ENCODE results near the gene SLC38A6. TPM values are rescaled to one million over a fixed set of nuclear protein-coding genes. Genes with fewer than 3 reads are reported as not detected.
A peak's percentile ranks its signal among the peaks of the same experiment; 100 is the strongest.
"Not testable (repeated sequence)": the region's sequence is repeated elsewhere in the genome, so short reads cannot be mapped to it uniquely, and the experiment has no call there.

SLC38A6 gene
- total and polyA plus RNA-seq, 7 donors, result 1.5 to 11.9 (median 4.9) TPM

- DNase-seq, result no peak
- no peak for TF ChIP-seq CTCF (IDR thresholded peaks at IDR 0.05)
- Histone ChIP-seq H3K27me3 (ENCODE audit: insufficient read depth in 3 of 3, low read length in 2 of 3) (no peaks in the 10 kb centered on the region), H3K4me1 (peaks cover 13% of the 10 kb centered on the region), H3K27ac (no peak overlapping the region), H3K9me3 (no peaks in the 10 kb centered on the region), H3K36me3 (ENCODE audit: insufficient read depth in 1 of 2, low read depth in 1 of 2) (no peaks in the 10 kb centered on the region), H3K4me3 (no peak overlapping the region)
- intact Hi-C loops (cut with DNase I), result no loop called here
- no peak for ATAC-seq
Measured at GRCh38 chr14:61065656-61066055, 84.6 kb downstream of the SLC38A6 start.

- H3K36me3 ChIP-seq (ENCODE audit: insufficient read depth in 1 of 2, low read depth in 1 of 2); ATAC-seq; H3K9me3 ChIP-seq; H3K27me3 ChIP-seq (ENCODE audit: insufficient read depth in 3 of 3, low read length in 2 of 3); intact Hi-C loops (cut with DNase I); DNase-seq; H3K4me3 ChIP-seq; H3K27ac ChIP-seq: not testable (repeated sequence)
- peaks cover 11% of the 10 kb centered on the region for H3K4me1 ChIP-seq
Measured at GRCh38 chr14:61072442-61072841, 91.4 kb downstream of the SLC38A6 start.

- Histone ChIP-seq H3K27ac (no peak overlapping the region), H3K9me3 (no peaks in the 10 kb centered on the region), H3K4me1 (peaks cover 11% of the 10 kb centered on the region), H3K27me3 (ENCODE audit: insufficient read depth in 3 of 3, low read length in 2 of 3) (no peaks in the 10 kb centered on the region), H3K36me3 (ENCODE audit: insufficient read depth in 1 of 2, low read depth in 1 of 2) (no peaks in the 10 kb centered on the region), H3K4me3 (no peak overlapping the region)
- ATAC-seq (no peak), DNase-seq (no peak)
- TF ChIP-seq CTCF (IDR thresholded peaks at IDR 0.05), result no peak
- 97 to 98% (median 97%) methylated on average over 3 of the region's 3 CpGs for WGBS, 3 donors
- intact Hi-C loops (cut with DNase I), result no loop called here
Measured at GRCh38 chr14:61074852-61075251, 93.8 kb downstream of the SLC38A6 start.

GRCh38 chr14:61076556-61076955 is 95.5 kb downstream of the SLC38A6 start:
- TF ChIP-seq CTCF (IDR thresholded peaks at IDR 0.05), result no peak
- Histone ChIP-seq H3K27ac (peak overlapping the region; percentile 53), H3K4me3 (no peak overlapping the region), H3K4me1 (peaks cover 11% of the 10 kb centered on the region), H3K9me3 (no peaks in the 10 kb centered on the region), H3K27me3 (ENCODE audit: insufficient read depth in 3 of 3, low read length in 2 of 3) (no peaks in the 10 kb centered on the region), H3K36me3 (ENCODE audit: insufficient read depth in 1 of 2, low read depth in 1 of 2) (no peaks in the 10 kb centered on the region)
- DNase-seq (no peak), ATAC-seq (peak; percentile 73 to 87 (median 79))
- WGBS, 3 donors, result 54 to 66% (median 55%) methylated on average over 2 of the region's 2 CpGs
- intact Hi-C loops (cut with DNase I), result no loop called here

- TF ChIP-seq CTCF (IDR thresholded peaks at IDR 0.05), result no peak
- ATAC-seq (no peak), DNase-seq (no peak)
- no peaks in the 10 kb centered on the region for H3K9me3 ChIP-seq
- intact Hi-C loops (cut with DNase I), result no loop called here
- no peaks in the 10 kb centered on the region for H3K27me3 ChIP-seq (ENCODE audit: insufficient read depth in 3 of 3, low read length in 2 of 3)
- peaks cover 11% of the 10 kb centered on the region for H3K4me1 ChIP-seq
- no peaks in the 10 kb centered on the region for H3K36me3 ChIP-seq (ENCODE audit: insufficient read depth in 1 of 2, low read depth in 1 of 2)
- H3K4me3 ChIP-seq, result no peak overlapping the region
- no peak overlapping the region for H3K27ac ChIP-seq
Measured at GRCh38 chr14:61077437-61077836, 96.4 kb downstream of the SLC38A6 start.
